Endothelial cell of umbilical vein (primary cell): ENCODE data around the gene PERM1. TPM values are rescaled to one million over a fixed set of nuclear protein-coding genes. Genes with fewer than 3 reads are reported as not detected.

Experiments used
- BruUV-seq: library from RNA; stranded (reverse); fragments of 400-500 nt; replicated peaks from 2 replicates; lab custom pipeline; 2021; lab: Mats Ljungman, UMichigan
- CTCF ChIA-PET: fragments of 300-600, 350-600 bp; sonication (Branson Sonifier 250); formaldehyde crosslinking; loops from one replicate; lab custom pipeline; 2021; ENCODE audit warnings: antibody characterized with exemption, inconsistent platforms; lab: Charles Lee
- POLR2A ChIA-PET: fragments of 300-600, 350-600 bp; sonication (Branson Sonifier 250); formaldehyde crosslinking; loops from one replicate; lab custom pipeline; 2021; ENCODE audit warnings: antibody characterized with exemption, inconsistent platforms; lab: Charles Lee
- DNase-seq: peaks from one replicate; pipeline ENCODE4 v3.0.0-alpha.2; 2011; ENCODE audit warnings: low read depth, low spot score
- FAIRE-seq: peaks from 2 replicates; lab custom pipeline; 2011; peaks lifted over from hg19 to GRCh38; lab: Jason Lieb, UNC
- H2AFZ ChIP-seq: 2 replicates; pipeline ENCODE4 v1.6.0; 2012; ENCODE audit warnings: low read depth, low read length, control low read depth, inconsistent platforms
- H3K27ac ChIP-seq: 2 replicates; pipeline ENCODE4 v1.5.1; 2011; ENCODE audit warnings: low read depth, mild to moderate bottlenecking, control low read depth, low read length, moderate library complexity; ENCODE audit not compliant: insufficient read depth
- H3K27me3 ChIP-seq, 2 experiments: 2 replicates each; pipeline versions ENCODE4 v1.6.0 to v1.6.1; 2011; ENCODE audit warnings: low read length in 2 of 2, mixed read lengths in 1 of 2; ENCODE audit not compliant: control insufficient read depth in 2 of 2, insufficient read depth in 2 of 2
- H3K36me3 ChIP-seq, 2 experiments: 2 replicates in 1 of 2; 3 replicates in 1 of 2; pipeline ENCODE4 v1.5.1; 2011; ENCODE audit warnings: low read length in 2 of 2, mild to moderate bottlenecking in 1 of 2, moderate library complexity in 1 of 2; ENCODE audit not compliant: control insufficient read depth in 2 of 2, insufficient read depth in 2 of 2; ENCODE audit errors: extremely low read depth in 1 of 2
- H3K4me1 ChIP-seq: 3 replicates; pipeline ENCODE4 v1.5.1; 2011; ENCODE audit warnings: mild to moderate bottlenecking, low read length; ENCODE audit not compliant: control insufficient read depth, insufficient read depth; ENCODE audit errors: extremely low read depth
- H3K4me2 ChIP-seq: 2 replicates; pipeline ENCODE4 v1.6.1; 2011; ENCODE audit warnings: low read length, control low read depth, mixed read lengths; ENCODE audit not compliant: insufficient read depth
- H3K4me3 ChIP-seq, 3 experiments: fragments of 200-600 bp in 1 of 3; sonication (generic), shearing (Covaris generic) in 1 of 3; replicated peaks in 1 of 3; 2 replicates each; pipeline ENCODE4 v1.5.1; 2011 to 2016; ENCODE audit warnings: control low read depth in 3 of 3, low read length in 3 of 3, mild to moderate bottlenecking in 2 of 3, inconsistent platforms in 1 of 3, low read depth in 1 of 3, moderate library complexity in 1 of 3; ENCODE audit not compliant: insufficient read depth in 1 of 3
- H3K79me2 ChIP-seq: 2 replicates; pipeline ENCODE4 v1.6.0; 2012; ENCODE audit warnings: low read length, inconsistent platforms; ENCODE audit not compliant: control insufficient read depth, insufficient read depth
- H3K9ac ChIP-seq: replicated peaks from 2 replicates; pipeline ENCODE3; 2011; ENCODE audit warnings: low read length, control low read depth; ENCODE audit not compliant: insufficient read depth; ENCODE audit errors: extremely low read depth
- H3K9me1 ChIP-seq: replicated peaks from 3 replicates; pipeline ENCODE4 v1.6.0; 2011; ENCODE audit warnings: mild to moderate bottlenecking, low read length; ENCODE audit not compliant: control insufficient read depth, insufficient read depth; ENCODE audit errors: extremely low read depth
- H3K9me3 ChIP-seq: replicated peaks from 2 replicates; pipeline ENCODE4 v1.5.1; 2012; ENCODE audit warnings: low read length, inconsistent platforms; ENCODE audit not compliant: control insufficient read depth, insufficient read depth
- H4K20me1 ChIP-seq: replicated peaks from 2 replicates; pipeline ENCODE3; 2011; ENCODE audit warnings: mild to moderate bottlenecking, low read length; ENCODE audit not compliant: control insufficient read depth, insufficient read depth; ENCODE audit errors: extremely low read depth
- CTCF ChIP-seq, 2 donors: IDR thresholded peaks; 1 replicate in 1 of 2; 2 replicates in 1 of 2; pipeline ENCODE4 v1.5.1; 2011; ENCODE audit warnings: low read length in 2 of 2, mild to moderate bottlenecking in 2 of 2, moderate library complexity in 2 of 2, control low read depth in 1 of 2, inconsistent platforms in 1 of 2, low read depth in 1 of 2; ENCODE audit not compliant: insufficient read depth in 1 of 2; ENCODE audit errors: extremely low read depth in 1 of 2
- EZH2 ChIP-seq: IDR thresholded peaks from 2 replicates; pipeline ENCODE4 v1.6.1; 2012; ENCODE audit warnings: borderline replicate concordance, low read depth, mild to moderate bottlenecking, moderate library complexity, low read length, inconsistent platforms; ENCODE audit not compliant: severe bottlenecking
- FOS ChIP-seq: IDR thresholded peaks from 2 replicates; pipeline ENCODE4 v1.6.1; 2011; ENCODE audit warnings: mild to moderate bottlenecking, low read length, moderate library complexity, borderline replicate concordance; ENCODE audit not compliant: insufficient read depth
- GATA2 ChIP-seq: IDR thresholded peaks from 2 replicates; pipeline ENCODE4 v1.7.0; 2011; ENCODE audit warnings: low read depth, mild to moderate bottlenecking, moderate library complexity, mixed read lengths, low read length; ENCODE audit not compliant: insufficient read length, insufficient read depth
- JUN ChIP-seq: IDR thresholded peaks from 2 replicates; pipeline ENCODE4 v1.6.1; 2011; ENCODE audit warnings: borderline replicate concordance, low read depth; ENCODE audit not compliant: insufficient read length, insufficient read depth
- MAX ChIP-seq: IDR thresholded peaks from 2 replicates; pipeline ENCODE4 v1.6.1; 2011; ENCODE audit not compliant: insufficient read depth, insufficient read length
- MYC ChIP-seq: IDR thresholded peaks from one replicate; pipeline ENCODE4 v1.6.1; 2011; ENCODE audit warnings: mild to moderate bottlenecking, low read depth, low read length
- POLR2A ChIP-seq: IDR thresholded peaks from 2 replicates; pipeline ENCODE4 v1.6.1; 2012; ENCODE audit warnings: low read depth, mild to moderate bottlenecking, control low read depth, low read length
- POLR2AphosphoS5 ChIP-seq: IDR thresholded peaks from 2 replicates; pipeline ENCODE4 v1.6.1; 2012; ENCODE audit warnings: low read depth, mild to moderate bottlenecking, control low read depth, low read length, moderate library complexity; ENCODE audit not compliant: insufficient read depth
- dilution Hi-C: fragments of 300-500 bp; cut with MboI; formaldehyde crosslinking; loops from one replicate; pipeline ENCODE4 v1.15.0; 2019; ENCODE audit warnings: low sequenced_read_pairs; ENCODE audit not compliant: extremely low pct_ligation_motif_present
- intact Hi-C: fragments of 100-400 bp; cut with micrococcal nuclease; formaldehyde crosslinking; loops from one replicate; pipeline ENCODE4 v1.10.0; 2022
- polyA plus RNA-seq, 4 experiments: library from polyadenylated mRNA; depleted of rRNA in 3 of 4; stranded (reverse) in 3 of 4; unstranded in 1 of 4; fragments of >200 nt; gene quantifications; 2 replicates each; pipeline versions ENCODE4 v1.2.1 to v1.2.3, GENCODE V29; 2011 to 2012; ENCODE audit warnings: missing spikeins in 1 of 4
- total RNA-seq: library from RNA; stranded (reverse); gene quantifications from 2 replicates; pipeline ENCODE4 v1.2.3, GENCODE V29; 2021

The PERM1 gene
- total and polyA plus RNA-seq, 2 donors (not counting 3 experiments of a cell fraction or from before 2014, with no cell fraction given) = not detected

- no TSS peak for BruUV-seq
- ChIA-PET CTCF (no interaction called here), POLR2A (no interaction called here)
- intact Hi-C loops = no loop called here
- dilution Hi-C loops = no loop called here
- Histone ChIP-seq H3K9ac (no peak overlapping the region), H3K4me1 (peaks cover 5% of the 10 kb centered on the region), H3K27me3 (no peaks in the 10 kb centered on the region), H4K20me1 (no peaks in the 10 kb centered on the region), H3K9me3 (no peaks in the 10 kb centered on the region), H3K79me2 (peaks cover 15% of the 10 kb centered on the region), H3K9me1 (no peaks in the 10 kb centered on the region), H3K4me3 (no peak overlapping the region), H2AFZ (no peak overlapping the region), H3K27ac (no peak overlapping the region), H3K36me3 (peaks cover 0 to 64% of the 10 kb centered on the region in 2 experiments), H3K4me2 (no peak overlapping the region)
- TF ChIP-seq JUN (no peak), FOS (no peak), MAX (no peak), MYC (no peak), GATA2 (no peak), CTCF (IDR thresholded peaks at IDR 0.05; ENCODE audit: extremely low read depth in 1 of 2, insufficient read depth in 1 of 2, low read depth in 1 of 2, low read length in 2 of 2) (no peak), POLR2A (no peak), POLR2AphosphoS5 (no peak), EZH2 (no peak)
- FAIRE-seq = no peak
- DNase-seq = no peak
Observed at GRCh38 chr1:953524-954320, 28.2 kb downstream of the PERM1 start.
